GM08714 (cell line): ENCODE data around the gene SLC39A2.
"Not testable (repeated sequence)": the region's sequence is repeated elsewhere in the genome, so short reads cannot be mapped to it uniquely, and the experiment has no call there.

Source experiments
- H3K4me3 ChIP-seq: fragments of 200-500 bp; sonication (Bioruptor generic); 2 replicates; pipeline ENCODE4 v1.5.1; 2014; ENCODE audit warnings: mild to moderate bottlenecking, low read length, inconsistent platforms
- ZNF274 ChIP-seq: IDR thresholded peaks from 2 replicates; pipeline ENCODE4 v1.6.1; 2012; ENCODE audit warnings: mild to moderate bottlenecking, low read depth, low read length

Gene SLC39A2

DNA sequence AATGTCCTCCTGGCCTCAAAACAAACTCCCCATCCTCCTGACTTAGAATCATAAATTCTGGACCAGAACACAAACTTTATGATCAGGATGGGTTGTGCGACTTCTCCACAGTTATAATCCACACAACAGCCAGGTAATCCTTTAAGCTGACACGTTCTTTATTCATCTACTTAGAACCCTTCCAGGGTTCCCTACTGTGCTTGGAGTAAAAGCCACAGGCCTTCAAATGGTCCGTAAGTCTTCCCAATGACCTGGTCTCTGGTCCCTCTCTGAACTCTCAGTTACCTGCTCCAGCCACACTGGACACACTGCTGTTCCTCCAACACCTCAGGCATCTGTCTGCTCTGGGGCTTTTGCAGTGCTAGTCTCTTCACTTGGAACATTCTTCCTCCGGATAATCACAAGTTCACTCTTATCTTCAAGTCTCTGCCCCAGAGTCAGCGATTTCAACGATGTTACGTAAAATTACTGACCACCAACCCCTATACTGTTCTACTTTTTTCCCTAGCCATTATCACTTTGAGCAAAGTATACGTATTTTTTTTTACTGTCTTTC, 41.4 kb downstream of the SLC39A2 start:
- TF ChIP-seq ZNF274 = no peak
- no peak overlapping the region for H3K4me3 ChIP-seq

GRCh38 chr14:21040941-21041340, 41.8 kb downstream of the SLC39A2 start:
- H3K4me3 ChIP-seq = not testable (repeated sequence)

DNA sequence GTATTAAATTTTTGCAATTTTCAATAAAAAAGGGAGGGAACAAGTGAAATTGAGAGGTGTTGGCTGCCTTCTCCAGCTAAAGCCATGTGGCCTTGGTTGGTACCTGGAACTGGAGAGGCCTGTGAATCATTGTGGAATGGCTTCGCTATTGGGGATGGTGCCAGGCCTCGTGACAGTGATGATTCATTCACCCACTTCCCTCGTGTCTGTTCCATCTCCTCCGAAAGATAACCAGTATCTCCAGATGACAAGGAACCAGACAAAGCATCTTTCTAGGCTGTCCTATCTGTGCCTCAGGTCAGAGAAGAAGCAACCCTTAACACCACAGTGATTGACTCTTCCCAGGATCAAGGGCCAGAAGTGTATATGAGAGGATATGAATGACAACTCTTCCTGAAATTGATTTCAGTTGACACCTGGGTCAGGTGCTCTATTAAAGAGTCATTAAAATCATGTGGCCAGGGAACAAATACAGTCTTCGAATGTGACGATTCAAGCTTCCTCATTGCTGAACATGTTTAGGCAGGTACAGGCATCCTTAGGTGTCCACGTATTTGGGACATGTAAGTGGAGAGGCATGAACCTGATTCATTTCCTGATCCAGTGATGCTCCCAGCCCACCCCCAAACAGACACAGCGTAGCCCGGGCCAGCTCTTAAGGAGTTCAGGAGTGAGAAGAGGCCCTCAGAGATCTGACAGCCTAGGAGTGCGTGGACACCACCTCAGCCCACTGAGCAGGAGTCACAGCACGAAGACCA, 42.8 kb downstream of the SLC39A2 start, which contains the start of gene RNASE7:
RNASE7 (plus strand) TSS at position 687 of the 758 bp plus-strand sequence. CDS start 631 bp downstream, outside the sequence.
- no peak within 1 kb of the TSS for H3K4me3 ChIP-seq
- TF ChIP-seq ZNF274 = no peak

GRCh38 chr14:21042918-21043317, 43.8 kb downstream of the SLC39A2 start:
- H3K4me3 ChIP-seq = no peak overlapping the region
- no peak for TF ChIP-seq ZNF274

- TF ChIP-seq ZNF274 = no peak
Observed at GRCh38 chr14:21043387-21043973, 44.4 kb downstream of the SLC39A2 start.

GRCh38 chr14:21043974-21044618, 45.0 kb downstream of the SLC39A2 start:
- no peak for TF ChIP-seq ZNF274
- H3K4me3 ChIP-seq = no peak overlapping the region

More at GRCh38 chr14:21043387-21043973, 44.4 kb downstream of the SLC39A2 start:
- no peak overlapping the region for H3K4me3 ChIP-seq

- no peak for TF ChIP-seq ZNF274
- no peak overlapping the region for H3K4me3 ChIP-seq
Observed at GRCh38 chr14:21047378-21047781, 48.3 kb downstream of the SLC39A2 start.

DNA sequence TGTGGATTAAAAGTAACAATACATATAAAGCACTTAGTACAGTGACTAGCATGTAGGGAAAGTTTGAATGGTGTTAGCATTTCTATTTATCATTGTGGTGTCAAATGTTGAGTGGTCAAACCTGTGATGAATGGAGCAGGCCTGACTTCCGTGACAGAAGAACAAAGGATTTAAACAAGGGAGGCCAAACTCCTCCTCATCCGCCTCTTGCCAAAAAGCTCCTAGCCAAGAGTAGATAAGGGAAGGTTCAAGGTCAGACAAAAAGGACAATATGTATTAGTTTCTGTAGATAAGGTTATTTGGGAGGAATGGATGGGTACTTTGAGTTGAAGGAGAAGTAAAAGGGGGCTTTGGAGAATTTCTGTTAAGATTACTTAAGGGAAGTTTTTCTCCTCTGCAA, 49.5 kb downstream of the SLC39A2 start:
- no peak for TF ChIP-seq ZNF274
- no peak overlapping the region for H3K4me3 ChIP-seq

DNA sequence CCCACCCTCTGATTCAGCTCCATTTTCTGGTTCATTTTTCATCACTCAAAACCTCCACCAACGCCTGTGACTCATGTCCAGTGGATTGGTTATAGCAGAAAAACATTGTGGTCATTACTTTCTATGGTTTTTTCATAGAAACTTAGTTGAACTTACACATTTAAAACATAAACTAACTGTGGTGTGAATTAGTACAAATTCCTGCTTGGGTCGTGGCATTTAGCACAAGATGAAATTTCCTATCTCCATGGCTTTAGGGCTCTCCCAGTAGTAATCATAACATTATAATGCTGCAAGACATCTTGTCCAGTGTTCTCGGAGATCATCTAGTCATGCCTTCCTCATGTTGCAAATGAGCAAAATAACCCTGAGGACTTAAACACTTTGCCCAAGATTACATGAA, 50.2 kb downstream of the SLC39A2 start:
- H3K4me3 ChIP-seq = no peak overlapping the region
- TF ChIP-seq ZNF274 = no peak

- TF ChIP-seq ZNF274 = no peak
- H3K4me3 ChIP-seq = no peak overlapping the region
Observed at GRCh38 chr14:21050597-21050996, 51.5 kb downstream of the SLC39A2 start.
